ENCODE measurements around the gene DHRS4.

Gene DHRS4

GRCh38 chr14:23953464-23954278, at the start of gene DHRS4:
Gene DHRS4 (plus strand): TSS chr14:23953770. CDS start chr14:23953789, 19 bp downstream.
- Histone ChIP-seq H3K4me3 (ENCODE audit: low read length) (peak within 1 kb of the TSS; percentile 99), H3K36me3 (ENCODE audit: control insufficient read depth, insufficient read depth, low read length) (no peaks in the 10 kb centered on the region), H3K4me1 (ENCODE audit: control insufficient read depth, insufficient read depth, low read length) (peaks cover 2% of the 10 kb centered on the region), H3K9ac (ENCODE audit: low read length) (peak within 1 kb of the TSS; percentile 97), H3K27ac (ENCODE audit: low read depth, low read length) (peak within 1 kb of the TSS; percentile 82), H3K27me3 (ENCODE audit: control insufficient read depth, insufficient read depth, low read length) (no peaks in the 10 kb centered on the region)

GRCh38 chr14:23910101-23910875, 43.3 kb upstream of the DHRS4 start:
- no peak overlapping the region for H3K9ac ChIP-seq (ENCODE audit: low read length)
- H3K27me3 ChIP-seq (ENCODE audit: control insufficient read depth, insufficient read depth, low read length) = no peaks in the 10 kb centered on the region
- H3K4me3 ChIP-seq (ENCODE audit: low read length) = no peak overlapping the region
- no peak overlapping the region for H3K27ac ChIP-seq (ENCODE audit: low read depth, low read length)
- no peaks in the 10 kb centered on the region for H3K4me1 ChIP-seq (ENCODE audit: control insufficient read depth, insufficient read depth, low read length)
- H3K36me3 ChIP-seq (ENCODE audit: control insufficient read depth, insufficient read depth, low read length) = no peaks in the 10 kb centered on the region

- no peaks in the 10 kb centered on the region for H3K4me1 ChIP-seq (ENCODE audit: control insufficient read depth, insufficient read depth, low read length)
- H3K9ac ChIP-seq (ENCODE audit: low read length) = no peak overlapping the region
- H3K36me3 ChIP-seq (ENCODE audit: control insufficient read depth, insufficient read depth, low read length) = no peaks in the 10 kb centered on the region
- H3K27ac ChIP-seq (ENCODE audit: low read depth, low read length) = no peak overlapping the region
- H3K4me3 ChIP-seq (ENCODE audit: low read length) = no peak overlapping the region
- H3K27me3 ChIP-seq (ENCODE audit: control insufficient read depth, insufficient read depth, low read length) = no peaks in the 10 kb centered on the region
Observed at GRCh38 chr14:23910876-23911210, 42.7 kb upstream of the DHRS4 start.

GRCh38 chr14:23915559-23915958, 38.0 kb upstream of the DHRS4 start:
- Histone ChIP-seq H3K27ac (ENCODE audit: low read depth, low read length) (no peak overlapping the region), H3K4me1 (ENCODE audit: control insufficient read depth, insufficient read depth, low read length) (no peaks in the 10 kb centered on the region), H3K36me3 (ENCODE audit: control insufficient read depth, insufficient read depth, low read length) (no peaks in the 10 kb centered on the region), H3K27me3 (ENCODE audit: control insufficient read depth, insufficient read depth, low read length) (no peaks in the 10 kb centered on the region), H3K9ac (ENCODE audit: low read length) (no peak overlapping the region), H3K4me3 (ENCODE audit: low read length) (no peak overlapping the region)

GRCh38 chr14:23916004-23916403, 37.6 kb upstream of the DHRS4 start:
- H3K27me3 ChIP-seq (ENCODE audit: control insufficient read depth, insufficient read depth, low read length) = no peaks in the 10 kb centered on the region
- peak overlapping the region; percentile 10 for H3K27ac ChIP-seq (ENCODE audit: low read depth, low read length)
- no peaks in the 10 kb centered on the region for H3K36me3 ChIP-seq (ENCODE audit: control insufficient read depth, insufficient read depth, low read length)
- no peaks in the 10 kb centered on the region for H3K4me1 ChIP-seq (ENCODE audit: control insufficient read depth, insufficient read depth, low read length)
- H3K4me3 ChIP-seq (ENCODE audit: low read length) = no peak overlapping the region
- H3K9ac ChIP-seq (ENCODE audit: low read length) = no peak overlapping the region

GRCh38 chr14:23916446-23916845, 37.1 kb upstream of the DHRS4 start:
- no peak overlapping the region for H3K9ac ChIP-seq (ENCODE audit: low read length)

GRCh38 chr14:23922545-23922944, 31.0 kb upstream of the DHRS4 start:
- Histone ChIP-seq H3K27ac (ENCODE audit: low read depth, low read length) (no peak overlapping the region), H3K27me3 (ENCODE audit: control insufficient read depth, insufficient read depth, low read length) (no peaks in the 10 kb centered on the region), H3K9ac (ENCODE audit: low read length) (no peak overlapping the region), H3K4me3 (ENCODE audit: low read length) (no peak overlapping the region), H3K36me3 (ENCODE audit: control insufficient read depth, insufficient read depth, low read length) (no peaks in the 10 kb centered on the region), H3K4me1 (ENCODE audit: control insufficient read depth, insufficient read depth, low read length) (no peaks in the 10 kb centered on the region)

More at GRCh38 chr14:23916446-23916845, 37.1 kb upstream of the DHRS4 start:
- Histone ChIP-seq H3K4me3 (ENCODE audit: low read length) (no peak overlapping the region), H3K4me1 (ENCODE audit: control insufficient read depth, insufficient read depth, low read length) (no peaks in the 10 kb centered on the region), H3K27me3 (ENCODE audit: control insufficient read depth, insufficient read depth, low read length) (no peaks in the 10 kb centered on the region), H3K36me3 (ENCODE audit: control insufficient read depth, insufficient read depth, low read length) (no peaks in the 10 kb centered on the region), H3K27ac (ENCODE audit: low read depth, low read length) (peak overlapping the region; percentile 10)

- no peak overlapping the region for H3K4me3 ChIP-seq (ENCODE audit: low read length)
- H3K36me3 ChIP-seq (ENCODE audit: control insufficient read depth, insufficient read depth, low read length) = no peaks in the 10 kb centered on the region
- H3K9ac ChIP-seq (ENCODE audit: low read length) = no peak overlapping the region
- peaks cover 6% of the 10 kb centered on the region for H3K4me1 ChIP-seq (ENCODE audit: control insufficient read depth, insufficient read depth, low read length)
- no peak overlapping the region for H3K27ac ChIP-seq (ENCODE audit: low read depth, low read length)
- no peaks in the 10 kb centered on the region for H3K27me3 ChIP-seq (ENCODE audit: control insufficient read depth, insufficient read depth, low read length)
Observed at GRCh38 chr14:23925523-23926075, 28.0 kb upstream of the DHRS4 start.

- Histone ChIP-seq H3K36me3 (ENCODE audit: control insufficient read depth, insufficient read depth, low read length) (no peaks in the 10 kb centered on the region), H3K4me1 (ENCODE audit: control insufficient read depth, insufficient read depth, low read length) (peaks cover 11% of the 10 kb centered on the region), H3K27me3 (ENCODE audit: control insufficient read depth, insufficient read depth, low read length) (no peaks in the 10 kb centered on the region), H3K27ac (ENCODE audit: low read depth, low read length) (no peak overlapping the region), H3K9ac (ENCODE audit: low read length) (no peak overlapping the region), H3K4me3 (ENCODE audit: low read length) (no peak overlapping the region)
Observed at GRCh38 chr14:23926543-23926942, 27.0 kb upstream of the DHRS4 start.

GRCh38 chr14:23929136-23929535, 24.4 kb upstream of the DHRS4 start:
- no peaks in the 10 kb centered on the region for H3K27me3 ChIP-seq (ENCODE audit: control insufficient read depth, insufficient read depth, low read length)
- no peak overlapping the region for H3K27ac ChIP-seq (ENCODE audit: low read depth, low read length)
- H3K36me3 ChIP-seq (ENCODE audit: control insufficient read depth, insufficient read depth, low read length) = no peaks in the 10 kb centered on the region
- H3K4me3 ChIP-seq (ENCODE audit: low read length) = no peak overlapping the region
- no peak overlapping the region for H3K9ac ChIP-seq (ENCODE audit: low read length)
- peaks cover 15% of the 10 kb centered on the region for H3K4me1 ChIP-seq (ENCODE audit: control insufficient read depth, insufficient read depth, low read length)

- H3K9ac ChIP-seq (ENCODE audit: low read length) = no peak overlapping the region
- H3K27me3 ChIP-seq (ENCODE audit: control insufficient read depth, insufficient read depth, low read length) = no peaks in the 10 kb centered on the region
- no peak overlapping the region for H3K4me3 ChIP-seq (ENCODE audit: low read length)
- peaks cover 15% of the 10 kb centered on the region for H3K4me1 ChIP-seq (ENCODE audit: control insufficient read depth, insufficient read depth, low read length)
- H3K27ac ChIP-seq (ENCODE audit: low read depth, low read length) = no peak overlapping the region
- no peaks in the 10 kb centered on the region for H3K36me3 ChIP-seq (ENCODE audit: control insufficient read depth, insufficient read depth, low read length)
Observed at GRCh38 chr14:23929822-23930294, 23.7 kb upstream of the DHRS4 start.

GRCh38 chr14:23930742-23931141, 22.8 kb upstream of the DHRS4 start:
- Histone ChIP-seq H3K4me1 (ENCODE audit: control insufficient read depth, insufficient read depth, low read length) (peaks cover 15% of the 10 kb centered on the region), H3K36me3 (ENCODE audit: control insufficient read depth, insufficient read depth, low read length) (no peaks in the 10 kb centered on the region), H3K27me3 (ENCODE audit: control insufficient read depth, insufficient read depth, low read length) (no peaks in the 10 kb centered on the region), H3K27ac (ENCODE audit: low read depth, low read length) (no peak overlapping the region), H3K4me3 (ENCODE audit: low read length) (no peak overlapping the region), H3K9ac (ENCODE audit: low read length) (no peak overlapping the region)
